ENCODE measurements around the gene CHRM3.
"Not testable (repeated sequence)": the region's sequence is repeated elsewhere in the genome, so short reads cannot be mapped to it uniquely, and the experiment has no call there.

CHRM3 gene

DNA sequence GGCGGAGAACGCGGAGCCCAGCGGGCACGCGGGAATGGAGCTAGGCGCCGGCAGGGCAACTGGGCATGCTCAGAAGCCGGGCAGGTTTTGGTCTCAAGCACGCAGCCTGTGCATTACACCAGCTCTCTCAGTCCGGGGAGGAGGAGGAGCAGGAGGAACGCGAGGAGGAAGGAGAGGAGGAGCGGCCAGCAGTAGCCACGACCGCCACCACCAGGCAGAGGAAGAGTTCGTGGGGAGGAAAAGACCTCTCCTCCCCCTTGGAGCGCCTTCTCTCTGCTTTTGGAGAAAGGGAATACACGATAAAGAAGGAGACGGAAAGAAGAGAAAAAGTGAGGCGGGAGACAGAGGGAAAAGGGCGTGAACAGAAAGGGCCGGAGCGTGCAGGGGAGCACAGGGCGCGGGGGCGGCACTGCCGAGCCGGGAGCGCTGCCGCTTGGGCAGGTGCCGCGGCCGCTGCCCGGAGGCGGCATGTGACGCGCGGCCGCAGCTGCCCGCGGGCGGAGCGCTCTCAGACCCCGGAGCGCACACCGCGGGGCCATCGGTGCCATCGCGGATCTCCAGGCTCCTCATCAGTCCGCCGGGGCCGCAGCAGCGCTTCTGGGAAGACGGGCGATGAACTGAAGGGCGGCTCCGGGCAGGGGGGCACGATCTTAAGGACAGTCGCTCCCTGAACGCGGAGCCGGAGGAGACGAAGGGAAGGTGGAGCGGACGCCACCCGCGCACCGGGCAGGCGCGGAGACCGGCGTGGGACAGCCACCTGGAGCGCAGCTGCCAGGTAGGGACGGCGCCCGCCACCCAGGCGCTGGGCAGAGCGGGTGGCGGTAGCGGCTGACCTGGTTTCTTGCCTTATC is at the start of gene CHRM3:
TSS of gene CHRM3 (plus strand) at position 116 of the 851 bp plus-strand sequence. CDS start 520,884 bp downstream, outside the sequence.
- DNase-seq = no peak

DNA sequence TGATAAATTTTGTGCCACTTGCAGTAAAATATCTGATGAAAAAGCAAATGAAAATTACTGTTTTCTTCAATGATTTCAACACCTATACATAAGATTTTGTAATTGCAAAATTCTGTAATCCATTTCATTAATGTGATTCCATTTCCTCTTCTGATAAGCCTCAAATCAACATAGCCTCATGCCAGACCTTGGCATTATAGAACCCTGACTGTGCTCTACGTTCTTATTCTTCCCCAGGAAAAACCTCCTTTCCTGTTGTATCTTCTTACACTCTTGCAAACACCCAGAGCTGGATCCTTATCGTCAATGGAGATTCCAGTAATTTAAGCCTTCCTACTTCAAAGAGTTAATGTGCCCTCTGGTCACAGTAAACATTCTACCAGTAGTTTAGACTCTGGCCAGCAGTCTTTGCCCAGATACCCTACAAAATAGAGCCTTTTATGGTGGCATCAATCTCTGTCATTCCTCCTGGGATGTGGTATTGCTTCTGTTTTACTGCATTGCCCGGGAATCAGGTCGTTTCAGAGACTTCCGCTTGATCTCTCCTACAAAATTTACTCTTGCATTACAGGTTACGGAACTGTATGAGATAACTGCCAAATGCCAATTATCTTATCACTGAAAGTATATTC is 48.5 kb upstream of the CHRM3 start:
- DNase-seq = no peak

DNA sequence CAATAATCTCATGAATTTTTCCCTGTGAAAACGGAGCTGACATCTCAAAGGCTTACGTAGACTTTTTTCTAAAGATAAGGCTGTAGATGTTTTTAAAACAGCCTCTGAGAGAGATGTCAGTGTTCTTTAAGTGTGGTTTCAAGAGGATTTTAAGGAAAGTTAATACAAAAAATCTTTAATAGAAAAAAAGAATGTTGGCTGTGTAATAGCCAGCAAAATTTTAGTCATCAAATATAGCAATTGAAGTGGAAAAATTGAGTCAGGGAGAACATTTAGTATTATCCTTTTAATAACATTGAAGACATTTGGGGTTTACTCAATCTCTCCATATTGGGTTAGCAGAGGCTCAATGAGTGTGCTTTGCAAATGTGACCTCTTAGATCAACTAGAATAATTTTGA is 38.6 kb upstream of the CHRM3 start:
- DNase-seq = no peak

DNA sequence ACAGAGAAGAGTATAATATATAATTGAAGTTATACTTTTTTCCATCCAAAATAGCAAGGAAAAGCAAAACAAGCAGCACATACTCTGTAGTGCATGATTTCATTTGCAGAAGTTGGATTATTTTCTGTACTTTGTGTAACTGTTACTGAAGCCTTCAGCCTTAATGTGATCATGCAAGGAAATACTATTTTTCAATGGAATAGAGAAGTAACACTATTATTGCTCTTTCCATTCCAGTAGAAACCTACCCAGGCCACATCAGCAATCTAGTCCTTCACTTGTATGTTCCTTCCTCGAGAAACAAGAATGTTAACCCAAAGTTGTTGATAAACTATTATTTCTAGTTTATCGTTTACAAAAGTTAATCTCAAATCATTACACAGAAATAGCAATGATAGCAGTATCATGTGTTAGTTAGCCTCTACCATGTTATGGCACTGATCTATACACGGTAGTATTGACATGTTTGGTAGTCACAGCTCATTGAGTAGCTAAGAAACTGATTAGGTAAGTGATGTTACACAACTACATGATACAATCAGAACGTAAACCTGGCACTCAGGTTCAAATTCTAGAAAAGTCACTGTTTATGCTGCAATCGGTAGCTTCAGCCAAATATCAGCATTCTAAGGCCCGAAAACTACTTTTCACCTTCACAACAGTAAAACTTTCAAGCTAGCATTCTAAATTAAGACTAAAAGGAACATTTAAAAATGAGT is 37.6 kb upstream of the CHRM3 start:
- DNase-seq = no peak

DNA sequence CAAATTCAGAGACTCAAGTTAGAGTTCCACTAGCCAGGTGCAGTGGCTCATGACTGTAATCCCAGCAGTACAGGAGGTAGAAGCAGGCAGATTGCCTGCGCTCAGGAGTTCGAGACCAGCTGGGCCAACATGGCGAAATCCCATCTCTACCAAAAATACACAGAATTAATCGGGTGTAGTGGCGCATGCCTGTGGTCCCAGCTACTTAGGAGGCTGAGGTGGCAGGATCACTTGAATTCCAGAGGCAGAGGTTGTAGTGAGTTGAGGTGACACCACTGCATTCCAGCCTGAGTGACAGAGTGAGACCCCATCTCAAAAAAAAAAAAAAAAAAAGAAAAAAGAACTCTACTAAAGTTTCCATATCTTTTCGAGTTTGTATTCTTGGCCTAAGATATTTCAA is 36.7 kb upstream of the CHRM3 start:
- no peak for DNase-seq

DNA sequence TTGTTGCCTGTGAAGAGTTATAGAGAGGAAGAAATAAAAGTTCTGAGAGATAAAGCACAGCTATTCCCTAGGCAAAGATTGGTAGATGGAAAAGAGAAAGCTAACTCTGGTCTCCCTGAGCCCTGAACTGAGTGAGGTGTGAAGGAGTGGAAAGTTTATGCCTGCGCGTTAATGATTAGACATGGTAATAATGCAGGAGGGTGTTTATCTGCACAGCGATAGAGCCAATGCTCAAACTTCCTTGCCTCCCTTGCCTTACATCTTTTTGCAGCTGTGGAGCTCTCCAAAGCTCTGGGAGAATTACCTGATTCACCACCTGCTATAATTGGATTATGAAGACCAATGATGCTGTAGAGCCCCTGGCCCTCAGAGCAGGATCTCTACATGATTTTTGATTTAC is 32.8 kb upstream of the CHRM3 start:
- no peak for DNase-seq

DNA sequence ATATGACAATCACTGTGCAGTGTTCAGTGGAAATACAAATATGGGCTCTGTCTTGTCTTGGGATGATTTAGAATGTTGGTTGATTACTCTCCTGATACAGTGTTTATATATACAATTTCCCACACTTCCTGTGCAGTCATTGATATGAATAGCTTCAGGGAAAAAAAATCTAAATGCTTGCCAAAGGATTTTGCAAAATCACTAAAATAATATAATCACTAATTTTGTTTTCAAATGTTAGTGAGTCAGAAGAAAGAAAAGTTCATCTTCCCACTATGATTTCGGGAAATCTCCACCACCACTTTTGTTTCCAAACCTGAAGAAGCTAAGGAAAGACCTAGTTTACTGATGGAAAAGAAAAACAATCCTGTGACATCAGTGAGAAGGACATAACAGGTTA is 32.1 kb upstream of the CHRM3 start:
- DNase-seq = no peak

DNA sequence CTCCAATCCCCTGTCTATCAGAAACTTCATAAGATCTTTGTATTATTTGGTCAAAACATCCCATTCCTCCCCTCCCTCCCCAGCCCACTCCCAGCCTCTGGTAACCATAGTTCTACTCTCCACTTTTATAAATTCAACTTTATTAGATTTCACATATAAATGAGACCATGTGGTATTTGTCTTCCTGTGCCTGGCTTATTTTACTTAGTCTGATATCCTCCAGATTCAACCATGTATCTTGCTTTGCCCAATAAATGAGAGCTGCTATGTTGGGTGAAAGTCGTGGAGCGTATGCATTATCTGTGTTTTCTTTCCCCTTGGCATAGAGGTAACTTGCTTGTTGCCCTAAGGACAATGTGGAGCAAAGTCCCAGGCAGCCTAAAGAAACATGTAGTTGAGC is 28.5 kb upstream of the CHRM3 start:
- DNase-seq = no peak

DNA sequence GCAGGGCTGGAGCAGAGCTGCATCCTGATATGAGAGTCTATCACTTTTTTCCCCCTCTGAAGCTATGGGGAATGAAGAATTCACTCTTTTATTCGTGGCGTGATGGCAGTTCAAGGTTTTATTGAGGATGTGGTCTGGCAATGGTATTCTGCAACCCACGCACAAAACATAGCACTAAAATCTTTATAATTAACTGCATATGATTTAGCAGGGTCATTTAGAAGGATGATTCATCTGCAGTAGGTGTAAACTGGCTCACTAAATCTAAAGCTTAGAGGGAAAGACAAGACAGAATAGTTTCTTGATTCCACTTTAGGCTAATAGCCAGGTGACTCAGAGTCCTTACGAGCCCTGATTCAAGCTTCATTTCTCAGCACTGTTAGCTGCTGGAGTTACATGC is 25.0 kb upstream of the CHRM3 start:
- DNase-seq = no peak

DNA sequence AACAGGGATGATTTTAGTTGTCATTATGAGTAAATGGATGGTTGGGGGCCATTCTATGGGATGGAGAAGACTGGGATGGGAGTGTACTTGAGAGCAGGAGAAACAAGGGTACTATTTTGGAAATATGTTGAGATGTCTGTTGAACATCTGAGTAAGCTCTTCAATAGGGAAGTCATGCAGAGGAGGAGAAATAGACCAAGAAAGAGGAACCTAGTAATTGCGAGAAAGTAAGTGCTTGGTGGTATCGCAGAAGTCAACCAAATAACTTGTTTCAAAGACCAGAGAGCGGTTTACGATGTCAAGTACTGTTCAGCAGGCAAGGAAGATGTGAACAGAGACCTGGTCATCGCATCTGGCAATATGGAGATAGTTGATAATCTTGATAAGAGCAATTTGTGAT is 22.4 kb upstream of the CHRM3 start:
- no peak for DNase-seq

DNA sequence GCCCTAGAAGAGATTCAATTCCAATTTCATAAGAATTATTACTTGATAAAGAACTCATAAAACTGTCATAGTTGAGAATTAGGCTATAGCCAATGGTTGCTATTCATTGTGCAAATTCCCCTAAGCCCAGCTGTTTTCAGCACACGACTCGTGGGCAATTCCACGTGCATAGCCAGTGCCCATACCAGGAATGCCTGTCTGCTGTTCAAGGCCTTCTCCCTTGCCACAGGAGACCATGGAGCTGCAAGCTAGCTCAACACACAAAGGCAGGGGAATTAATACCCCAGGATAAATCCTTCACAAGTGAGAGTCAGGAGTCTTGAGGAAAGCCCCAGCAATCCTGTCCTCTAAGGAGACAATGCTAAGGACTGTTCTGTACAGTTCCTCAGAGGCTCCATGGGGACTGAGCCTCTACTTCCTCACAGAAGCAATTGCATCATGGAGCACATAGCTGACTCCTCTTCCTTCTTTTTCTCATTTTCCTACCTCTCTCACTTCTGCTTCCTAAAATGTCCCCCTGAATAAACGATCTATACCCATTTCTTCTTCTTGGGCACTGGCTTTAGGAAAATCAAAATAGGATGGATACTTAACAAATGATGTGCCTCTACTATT is 19.1 kb upstream of the CHRM3 start:
- no peak for DNase-seq

DNA sequence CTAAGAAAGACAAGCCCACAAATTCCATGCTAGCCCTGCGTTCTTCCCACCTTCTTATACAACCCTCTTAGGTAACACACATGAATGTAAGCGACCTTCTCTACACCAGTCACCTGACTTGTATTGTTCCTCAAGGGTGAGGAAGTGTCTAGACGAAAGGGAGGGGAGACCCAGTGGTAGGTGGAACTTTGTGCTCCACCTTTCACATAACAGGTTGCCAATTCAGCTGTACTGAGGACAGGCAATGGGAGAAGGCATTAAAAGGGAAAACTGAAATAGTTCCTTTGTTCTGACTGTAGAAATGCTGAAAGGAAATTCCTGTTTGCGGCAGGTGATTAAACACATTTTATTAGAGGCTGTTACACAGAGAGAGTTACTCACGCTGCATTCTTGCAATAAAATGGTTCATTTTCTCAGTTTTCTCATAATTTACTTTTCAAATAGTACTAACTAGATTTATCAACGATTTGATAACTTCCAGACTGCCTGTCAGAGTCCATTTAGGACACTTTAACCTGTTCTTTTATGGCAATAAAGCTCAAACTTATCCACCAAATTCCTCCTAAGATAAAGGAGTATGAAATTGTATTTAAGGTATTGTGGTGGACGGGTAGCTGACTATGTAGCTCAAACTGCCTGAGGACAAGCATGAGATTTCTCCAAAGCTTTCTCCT is 17.8 kb upstream of the CHRM3 start:
- DNase-seq = no peak

DNA sequence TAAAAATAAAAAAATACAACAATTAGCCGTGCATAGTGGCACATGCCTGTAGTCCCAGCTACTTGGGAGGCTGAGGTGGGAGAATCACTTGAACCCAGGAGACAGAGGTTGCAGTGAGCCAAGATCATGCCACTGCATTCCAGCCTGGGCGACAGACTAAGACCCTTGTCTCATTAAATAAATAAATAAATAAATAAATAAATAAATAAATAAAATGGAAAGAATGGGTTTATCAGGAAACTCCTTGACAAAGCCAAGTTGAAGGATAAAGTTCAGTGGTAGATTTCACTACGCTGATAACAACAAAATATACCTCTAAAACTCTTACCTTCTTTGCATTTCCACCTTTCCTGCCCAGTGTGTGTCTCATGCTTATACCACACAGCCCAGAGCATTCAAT is 15.5 kb upstream of the CHRM3 start:
- not testable (repeated sequence) for DNase-seq

DNA sequence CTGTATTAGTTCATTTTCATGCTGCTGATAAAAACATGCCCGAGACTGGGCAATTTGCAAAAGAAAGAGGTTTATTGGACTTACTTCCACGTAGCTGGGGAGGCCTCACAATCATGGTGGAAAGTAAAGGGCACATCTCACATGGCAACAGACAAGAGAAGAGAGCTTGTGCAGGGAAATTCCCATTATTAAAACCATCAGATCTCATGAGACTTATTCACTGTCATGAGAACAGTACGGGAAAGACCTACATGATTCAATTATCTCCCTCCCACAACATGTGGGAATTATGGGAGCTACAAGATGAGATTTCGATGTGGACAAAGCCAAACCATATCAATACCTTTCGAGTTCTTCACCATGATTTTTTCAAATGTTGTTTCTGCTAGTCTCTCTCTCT is 3.7 kb upstream of the CHRM3 start:
- no peak for DNase-seq

DNA sequence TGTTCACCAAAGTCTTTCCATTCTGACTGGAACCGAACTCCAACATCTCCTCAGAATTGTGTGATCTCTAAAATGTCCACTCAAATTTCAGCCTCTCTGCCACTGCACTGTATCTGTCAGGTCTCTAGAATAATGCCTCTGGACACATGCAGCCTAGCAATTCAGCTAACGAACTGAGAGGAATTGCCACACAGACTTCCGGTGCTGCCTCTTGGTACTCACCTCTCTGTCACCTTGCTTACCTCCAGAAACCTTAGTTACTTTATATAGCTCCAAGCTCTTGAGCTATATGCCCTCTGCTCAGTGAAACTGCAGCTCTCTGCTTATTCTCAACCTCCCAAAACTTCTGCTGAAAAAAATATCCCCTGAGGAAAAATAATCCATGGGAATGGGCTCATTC is 2.7 kb upstream of the CHRM3 start:
- DNase-seq = no peak

DNA sequence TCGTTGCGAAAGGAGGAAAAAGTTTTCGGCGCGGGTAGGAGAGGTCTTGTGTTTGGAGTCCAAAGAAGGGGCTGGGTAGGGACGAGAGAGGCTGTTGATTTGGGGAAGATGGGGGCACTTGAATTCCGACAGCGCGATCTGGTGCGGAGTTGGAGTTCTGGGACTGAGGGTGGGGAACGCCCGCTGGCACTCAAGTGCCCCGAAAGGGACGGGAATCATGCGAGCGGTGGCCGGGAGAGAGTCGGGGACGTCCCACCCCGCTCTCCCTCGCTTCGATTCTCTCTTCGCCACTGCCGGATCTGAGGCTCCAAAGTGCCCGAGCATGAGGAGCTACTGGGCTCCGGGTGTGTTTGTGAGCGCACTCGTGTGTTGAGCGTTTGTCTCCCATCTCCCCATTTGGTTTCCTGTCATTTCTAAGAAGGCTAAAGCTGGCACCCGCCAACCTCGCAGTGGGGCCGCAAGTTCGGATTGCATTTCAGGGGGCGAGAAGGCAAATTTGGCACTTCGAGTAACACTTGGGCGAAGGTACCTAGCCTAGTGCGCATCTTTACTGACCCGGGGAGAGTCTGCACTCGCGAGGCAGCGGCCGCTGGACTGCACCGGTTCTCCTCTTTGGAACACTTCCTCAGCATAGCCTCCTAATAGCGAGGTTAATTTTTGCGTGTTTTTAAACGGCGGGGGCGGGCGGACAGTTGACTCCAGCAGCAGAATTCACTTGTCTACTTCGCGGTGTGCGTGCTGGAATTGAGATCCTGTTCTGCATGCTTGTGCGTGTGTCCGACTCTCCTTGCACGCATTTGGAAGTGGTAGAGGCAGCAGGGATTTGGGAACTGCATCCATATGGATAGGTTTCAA is 1.2 kb downstream of the CHRM3 start:
- no peak for DNase-seq

DNA sequence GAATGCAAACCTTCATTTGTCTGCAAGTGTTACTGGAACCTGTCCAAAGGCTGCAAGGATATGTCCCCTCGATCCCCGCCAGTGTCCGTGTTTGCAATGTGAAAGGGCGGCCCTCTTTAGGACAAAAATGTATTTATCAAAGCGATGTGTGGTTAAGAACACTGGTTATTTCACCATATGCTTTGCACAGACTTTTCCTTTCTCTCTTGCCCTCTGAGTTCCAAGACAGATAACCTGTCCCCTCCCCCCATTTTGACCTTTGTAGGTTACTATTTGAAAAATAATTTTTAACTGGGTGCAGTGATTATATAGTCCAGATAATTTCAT is 1.8 kb downstream of the CHRM3 start:
- DNase-seq = no peak

DNA sequence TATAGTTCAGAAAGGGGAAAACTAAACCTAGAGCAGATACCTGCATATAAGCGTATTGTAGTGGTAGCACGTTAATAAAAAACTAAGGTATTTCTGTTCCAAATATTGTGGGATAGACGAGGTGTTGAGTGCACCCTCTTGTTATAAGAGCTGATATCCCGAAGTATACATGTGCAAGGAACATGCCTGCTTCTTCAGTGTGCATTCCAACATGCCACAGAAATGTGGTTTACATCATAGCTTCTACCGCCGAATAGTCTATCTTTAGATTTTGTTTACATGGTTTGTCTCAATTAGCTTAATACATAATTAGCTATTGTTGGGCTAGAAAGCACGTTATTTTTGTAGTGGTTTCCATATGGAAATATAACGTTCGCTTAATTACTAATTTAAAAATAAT is 2.2 kb downstream of the CHRM3 start:
- no peak for DNase-seq

DNA sequence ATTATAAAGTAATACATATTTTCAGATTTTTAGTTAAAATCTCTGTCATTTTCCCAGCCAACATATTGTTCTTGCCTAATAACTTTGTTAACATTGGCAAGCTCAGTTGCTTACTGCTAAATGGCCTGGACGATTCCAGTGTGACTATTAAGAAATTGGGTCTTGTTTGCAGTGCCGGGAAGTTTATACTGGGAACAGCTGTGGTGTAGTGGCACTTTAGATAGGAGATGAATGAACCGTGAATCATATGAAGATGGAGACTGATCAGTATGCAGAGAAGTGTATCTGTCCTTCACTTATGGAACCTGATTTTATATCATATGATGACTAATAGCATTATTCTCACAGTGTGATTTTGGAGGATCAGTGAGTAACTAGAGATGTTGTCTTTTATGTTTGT is 3.3 kb downstream of the CHRM3 start:
- no peak for DNase-seq

DNA sequence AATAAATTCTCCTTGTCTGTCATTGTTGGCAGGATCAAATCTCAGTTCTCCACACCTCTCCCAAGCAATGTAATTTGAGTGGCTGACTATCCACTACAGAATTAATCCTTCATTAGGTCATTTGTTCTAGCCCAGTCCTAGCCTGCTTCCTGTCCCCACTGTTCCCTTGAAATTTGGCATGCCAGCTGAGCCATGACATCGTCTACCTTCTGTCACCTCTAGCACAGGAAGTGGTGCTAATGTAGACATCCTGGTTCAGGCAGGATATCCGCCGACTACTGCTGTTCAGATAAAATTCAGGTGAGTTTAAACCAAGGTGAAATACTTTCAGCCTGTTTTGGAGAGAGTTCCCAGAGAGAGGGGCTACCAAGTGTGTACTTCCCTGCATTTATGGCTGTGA is 5.9 kb downstream of the CHRM3 start:
- DNase-seq = no peak

DNA sequence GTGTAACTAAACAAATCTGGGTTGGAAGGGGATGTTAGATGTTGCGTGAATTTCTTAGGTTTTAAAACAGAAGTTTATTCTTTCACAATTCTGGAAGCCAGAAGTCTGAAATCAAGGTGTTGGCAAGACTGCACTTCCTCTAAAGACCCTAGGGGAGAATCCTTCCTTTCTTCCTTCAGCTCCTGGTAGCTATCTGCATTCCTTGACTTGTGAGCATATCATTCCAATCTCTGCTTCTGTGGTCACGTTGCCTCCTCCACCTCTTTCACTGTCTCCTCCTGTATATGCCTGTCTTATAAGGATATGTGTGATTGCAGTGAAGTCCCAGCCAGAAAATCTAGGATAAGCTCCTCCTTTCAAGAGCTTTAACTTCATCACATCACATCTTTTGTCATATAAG is 7.7 kb downstream of the CHRM3 start:
- DNase-seq = no peak

DNA sequence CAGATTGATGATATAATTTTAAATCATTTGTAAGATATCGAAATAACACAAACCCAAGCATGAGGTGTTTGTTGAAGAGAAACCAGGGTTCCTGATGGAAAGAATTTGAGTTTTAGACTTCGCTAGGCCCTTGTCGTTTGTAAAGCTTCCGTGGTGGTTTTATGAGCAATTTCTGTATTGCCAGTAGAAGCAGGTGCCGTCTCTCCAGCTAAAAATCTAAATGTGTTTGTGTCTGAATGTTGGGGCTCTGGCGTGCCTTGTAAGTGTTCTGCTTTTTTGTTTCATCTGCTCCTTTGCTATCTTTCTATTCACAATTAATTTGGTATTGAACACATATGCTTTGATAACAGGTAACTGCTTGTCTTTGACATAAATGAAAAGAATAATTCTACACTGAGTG is 27.5 kb downstream of the CHRM3 start:
- DNase-seq = no peak
